Measurements from ENCODE around the gene CDK18.

- TF ChIP-seq CTCF (IDR thresholded peaks at IDR 0.05) (no peak), POLR2A (IDR thresholded peaks at IDR 0.05) (no peak)
Measured at GRCh38 chr1:205545991-205546390, 41.5 kb downstream of the CDK18 start.

Data from uterus (tissue), 2 donors.